H1 (cell line): ENCODE measurements around the gene ASTN1. TPM values are rescaled to one million over a fixed set of nuclear protein-coding genes. Genes with fewer than 3 reads are reported as not detected.

Source experiments
- polyA plus RNA-seq, 7 experiments: library from polyadenylated mRNA; depleted of rRNA in 3 of 7; stranded (reverse) in 5 of 7; unstranded in 2 of 7; fragments of >200 nt in 5 of 7; fragments of 200-250 nt in 2 of 7; gene quantifications; 1 replicate in 5 of 7; 2 replicates in 1 of 7; 4 replicates in 1 of 7; pipeline versions ENCODE4 v1.2.1 to v1.2.3, GENCODE V29; 2011 to 2013; ENCODE audit warnings: missing spikeins in 2 of 7, mixed read lengths in 2 of 7
- total RNA-seq: library from RNA; stranded (reverse); fragmentation: NEBNext Ultra II Directional; extraction: Animal tissue kit (Norgen Biotek cat#: 25700); gene quantifications from 2 replicates; pipeline ENCODE4 v1.2.1, GENCODE V29; 2021
- TF ChIP-seq, protein P1 (sequence below): IDR thresholded peaks from 2 replicates; pipeline ENCODE4 v1.6.1; 2011; ENCODE audit warnings: low read depth, mild to moderate bottlenecking, low read length; ENCODE audit not compliant: insufficient read depth

The ASTN1 gene
- total and polyA plus RNA-seq, 2 of the 8 experiments (the other 6 are each of a cell fraction or from before 2014, with no cell fraction given): 2.9 to 4.1 TPM

DNA sequence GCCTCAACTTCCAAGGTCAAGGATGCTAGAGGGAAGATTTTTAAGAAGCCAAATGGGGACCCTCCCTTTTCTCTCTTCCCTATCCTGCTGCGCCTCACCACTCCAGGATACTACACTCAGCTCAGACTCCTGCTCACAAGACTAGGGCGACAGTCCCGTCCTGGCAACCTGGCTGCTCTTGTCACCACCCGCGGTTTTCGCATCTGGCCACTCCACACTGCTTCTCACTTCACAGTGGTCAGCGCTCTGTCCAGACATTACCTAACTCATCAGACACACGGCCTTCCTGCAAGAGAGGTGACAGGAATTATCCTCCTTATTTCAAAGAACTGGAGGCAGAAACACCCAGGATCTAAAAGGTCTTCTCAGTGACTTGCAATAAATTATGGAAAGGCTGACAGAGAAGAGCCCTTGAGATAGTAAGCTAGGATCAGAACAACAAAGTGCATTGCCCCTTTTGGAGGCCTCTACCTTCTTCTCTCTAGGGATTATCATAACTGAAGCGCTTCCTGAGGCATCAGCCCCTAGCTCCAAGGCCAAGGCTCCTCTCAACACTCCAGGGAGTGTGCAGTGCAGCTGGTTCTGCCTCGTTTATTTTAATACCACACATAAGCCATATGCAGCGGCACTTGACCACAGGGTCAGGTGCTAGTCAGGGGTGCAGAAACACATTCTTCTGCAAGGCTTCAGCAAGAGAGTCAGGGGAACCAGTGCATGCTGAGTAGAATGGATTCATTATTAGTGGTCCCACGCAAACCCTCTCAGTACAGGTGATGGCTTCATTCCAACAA is 41.9 kb downstream of the ASTN1 start (continued):
- TF ChIP-seq, protein P1, sequence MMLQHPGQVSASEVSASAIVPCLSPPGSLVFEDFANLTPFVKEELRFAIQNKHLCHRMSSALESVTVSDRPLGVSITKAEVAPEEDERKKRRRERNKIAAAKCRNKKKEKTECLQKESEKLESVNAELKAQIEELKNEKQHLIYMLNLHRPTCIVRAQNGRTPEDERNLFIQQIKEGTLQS: no peak
